DMS114 treated with DMSO at 0.1 percent for 48 hours (cell line): ENCODE data around the gene ARVCF.

Source experiments
- DNase-seq: peaks from one replicate; lab custom pipeline; 2025; ENCODE audit not compliant: unreplicated experiment; lab: John Stamatoyannopoulos, UW

Gene ARVCF

DNA sequence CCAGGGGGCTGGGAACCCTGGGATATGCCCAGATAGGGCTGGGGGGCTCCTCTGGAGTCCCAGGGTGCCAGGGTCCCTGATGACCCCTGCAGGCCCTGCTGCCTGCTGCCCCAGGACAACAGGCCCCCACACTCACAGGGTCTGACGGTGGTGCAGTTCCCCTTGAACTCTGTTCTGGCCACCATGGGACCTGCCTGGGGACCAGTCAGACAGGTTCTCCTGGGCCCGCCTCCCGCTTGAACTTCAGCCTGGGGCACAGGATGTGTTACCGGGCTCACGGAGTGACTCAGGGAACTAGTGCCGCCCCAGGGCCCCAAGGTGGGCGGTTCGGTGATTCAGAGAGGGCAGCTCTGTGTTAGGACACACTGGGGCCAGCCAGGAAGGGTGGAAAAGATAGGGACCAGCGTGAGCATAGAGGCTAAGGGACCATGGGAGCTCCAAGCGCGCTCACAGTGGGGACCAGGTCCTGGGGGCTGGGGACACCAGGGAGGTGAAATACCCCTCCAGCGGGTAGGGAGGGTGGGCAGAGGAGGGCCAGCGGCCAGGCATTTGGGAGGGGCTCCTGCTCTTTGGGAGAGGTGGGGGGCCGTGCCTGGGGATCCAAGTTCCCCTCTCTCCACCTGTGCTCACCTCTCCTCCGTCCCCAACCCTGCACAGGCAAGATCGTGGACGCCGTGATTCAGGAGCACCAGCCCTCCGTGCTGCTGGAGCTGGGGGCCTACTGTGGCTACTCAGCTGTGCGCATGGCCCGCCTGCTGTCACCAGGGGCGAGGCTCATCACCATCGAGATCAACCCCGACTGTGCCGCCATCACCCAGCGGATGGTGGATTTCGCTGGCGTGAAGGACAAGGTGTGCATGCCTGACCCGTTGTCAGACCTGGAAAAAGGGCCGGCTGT is 53.5 kb downstream of the ARVCF start:
- DNase-seq = no peak

DNA sequence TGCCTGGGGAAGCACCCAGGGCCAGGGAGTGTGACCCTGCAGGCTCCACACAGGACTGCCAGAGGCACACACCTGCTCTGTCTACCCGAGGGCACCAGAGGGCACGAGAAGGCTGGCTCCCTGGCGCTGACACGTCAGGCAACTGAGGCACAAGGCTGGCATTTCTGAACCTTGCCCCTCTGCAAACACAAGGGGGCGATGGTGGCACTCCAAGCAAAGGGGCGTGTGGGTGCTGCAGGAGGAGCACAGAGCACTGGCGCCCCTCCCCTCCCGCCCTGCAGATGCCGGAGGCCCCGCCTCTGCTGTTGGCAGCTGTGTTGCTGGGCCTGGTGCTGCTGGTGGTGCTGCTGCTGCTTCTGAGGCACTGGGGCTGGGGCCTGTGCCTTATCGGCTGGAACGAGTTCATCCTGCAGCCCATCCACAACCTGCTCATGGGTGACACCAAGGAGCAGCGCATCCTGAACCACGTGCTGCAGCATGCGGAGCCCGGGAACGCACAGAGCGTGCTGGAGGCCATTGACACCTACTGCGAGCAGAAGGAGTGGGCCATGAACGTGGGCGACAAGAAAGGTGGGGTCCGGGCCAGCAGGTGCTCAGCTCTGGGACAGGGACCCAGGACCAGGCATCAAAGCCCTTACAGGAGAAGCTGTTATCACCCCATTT is 54.2 kb downstream of the ARVCF start:
- peak; percentile 12 for DNase-seq

DNA sequence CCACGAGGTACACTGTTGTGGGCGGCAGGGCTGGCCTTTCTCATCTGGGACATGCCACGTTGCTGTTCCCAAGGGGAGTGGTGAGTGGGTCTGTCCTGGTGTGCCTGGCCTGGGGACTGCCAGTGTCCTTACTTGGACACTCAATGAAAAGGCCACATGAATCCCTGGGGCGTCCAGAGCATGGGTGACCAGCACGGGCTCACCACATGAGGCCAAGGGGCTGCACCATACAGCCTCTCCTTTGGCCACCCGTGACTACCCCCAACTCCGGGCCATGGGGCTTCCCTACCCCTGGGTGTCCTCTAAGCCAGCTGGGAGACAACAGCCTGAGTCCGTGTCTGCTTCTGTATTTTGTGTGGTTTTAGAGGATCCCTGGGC is 54.8 kb downstream of the ARVCF start:
- DNase-seq = no peak

DNA sequence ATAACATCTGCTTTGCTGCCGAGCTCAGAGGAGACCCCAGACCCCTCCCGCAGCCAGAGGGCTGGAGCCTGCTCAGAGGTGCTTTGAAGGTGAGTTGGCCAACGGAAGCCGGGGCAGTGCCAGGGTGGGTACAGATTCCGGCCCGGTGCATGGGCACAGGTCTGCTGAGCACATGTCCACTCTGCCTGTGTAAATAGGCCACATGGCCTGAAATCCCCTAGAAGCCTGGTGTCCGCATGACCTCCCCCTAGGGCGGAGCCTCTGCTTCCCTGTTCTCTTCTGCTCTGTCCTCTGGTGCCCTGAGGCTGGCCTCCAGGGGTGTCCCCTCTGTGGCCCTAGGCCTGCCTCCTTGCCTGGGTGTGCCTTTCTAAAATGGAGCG is 55.4 kb downstream of the ARVCF start:
- DNase-seq = no peak

DNA sequence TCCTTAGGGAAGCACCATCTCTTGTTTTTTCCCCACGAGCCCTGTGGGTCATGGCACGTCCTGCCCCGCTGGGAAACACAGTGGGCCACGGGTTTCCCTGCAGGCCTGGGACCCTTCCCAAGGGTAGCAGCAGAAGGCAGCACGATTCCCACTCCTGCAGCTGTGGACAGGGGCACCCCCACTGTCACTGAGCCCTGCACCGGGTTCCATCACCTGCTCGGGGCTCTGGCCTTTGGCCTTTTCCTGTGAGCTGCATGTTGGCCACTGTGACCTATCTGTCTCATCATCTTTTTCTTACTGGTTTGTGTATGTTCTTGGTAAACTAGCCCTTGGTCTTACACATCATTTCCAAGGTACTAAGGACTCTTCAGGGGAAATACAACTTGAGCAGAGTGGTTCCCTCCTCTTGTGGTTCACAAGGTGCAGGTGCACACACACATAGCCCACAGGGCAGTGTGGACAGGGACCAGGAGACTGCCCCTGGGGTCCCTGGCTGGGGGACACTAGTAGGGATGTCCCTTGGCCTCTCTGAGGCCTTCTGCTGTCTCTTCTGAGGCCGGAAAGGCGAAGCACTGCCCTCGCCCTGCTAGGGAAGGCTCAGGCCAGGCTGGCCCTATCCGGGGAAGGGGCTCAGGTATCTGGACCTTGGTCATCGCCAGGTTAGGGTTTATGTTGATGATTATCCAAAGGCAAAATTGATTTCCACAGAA is 56.0 kb downstream of the ARVCF start:
- DNase-seq = no peak

DNA sequence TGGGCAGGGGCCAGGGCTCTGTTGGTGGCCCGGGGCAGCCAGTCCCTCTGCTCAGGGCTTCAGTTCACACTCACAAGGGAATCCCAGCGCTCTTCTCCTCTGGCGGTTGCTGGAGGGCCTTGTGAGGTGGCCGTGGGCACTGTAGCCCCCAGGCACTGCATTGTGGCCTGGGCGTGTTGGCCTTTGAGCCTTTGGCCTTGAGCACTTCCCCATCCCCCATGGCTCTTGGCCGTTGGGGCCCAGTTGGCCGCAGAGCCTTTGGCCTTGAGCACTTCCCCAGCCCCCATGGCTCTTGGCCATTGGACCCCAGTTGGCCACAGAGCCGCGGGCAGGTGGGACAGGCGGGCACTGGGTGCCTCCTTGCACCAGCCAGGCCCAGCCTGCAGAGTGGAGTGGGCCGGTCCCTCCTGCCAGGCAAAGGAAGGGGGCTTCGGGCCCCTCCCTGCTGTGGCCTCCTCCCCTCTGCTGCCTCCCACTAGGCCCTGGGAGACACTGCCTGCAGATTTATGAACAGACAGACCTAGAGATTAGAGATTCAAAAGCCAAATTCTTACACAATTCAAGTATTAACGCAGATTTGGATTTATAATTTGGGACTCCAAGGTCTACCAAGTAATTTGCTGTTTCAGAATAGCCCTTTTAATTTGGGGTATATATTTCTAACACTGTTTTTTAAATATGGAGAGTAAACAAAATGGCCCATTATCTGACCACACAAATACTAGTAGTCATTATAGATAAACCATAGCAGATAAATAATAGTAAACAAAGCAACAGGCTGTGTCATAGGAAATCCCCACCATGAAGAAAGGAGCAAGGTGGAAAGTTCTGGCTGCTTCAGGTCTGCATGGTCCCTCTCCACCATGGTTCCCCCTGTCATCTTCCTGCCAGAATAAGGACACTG is 56.8 kb downstream of the ARVCF start:
- DNase-seq = no peak

DNA sequence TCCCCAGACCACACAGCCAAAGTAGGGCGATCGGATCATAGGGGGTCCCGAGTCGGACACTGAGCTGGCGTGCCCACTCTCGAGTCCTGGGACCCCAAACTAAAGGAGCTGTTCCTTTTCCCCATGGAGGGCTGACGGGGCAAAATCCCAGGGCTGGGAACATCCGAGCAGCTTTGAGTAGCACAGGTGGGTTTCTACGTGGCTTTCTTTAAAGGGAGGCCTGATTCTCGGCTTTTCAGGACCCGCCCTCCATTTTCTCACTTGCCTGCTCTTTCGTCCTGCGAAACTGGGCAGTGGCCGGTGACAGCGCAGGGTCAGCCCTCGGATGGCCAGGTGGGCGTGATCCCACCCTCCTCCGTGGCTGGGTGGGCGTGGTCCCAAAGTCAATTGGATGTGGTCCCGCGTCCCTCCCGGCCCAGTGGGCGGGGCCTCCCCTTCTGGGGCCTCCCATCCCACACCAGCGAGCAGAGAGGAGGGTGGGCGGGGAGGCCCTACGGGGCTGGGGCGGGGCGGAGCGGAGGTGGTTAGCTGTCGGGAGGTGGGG is 57.5 kb downstream of the ARVCF start:
- no peak for DNase-seq

DNA sequence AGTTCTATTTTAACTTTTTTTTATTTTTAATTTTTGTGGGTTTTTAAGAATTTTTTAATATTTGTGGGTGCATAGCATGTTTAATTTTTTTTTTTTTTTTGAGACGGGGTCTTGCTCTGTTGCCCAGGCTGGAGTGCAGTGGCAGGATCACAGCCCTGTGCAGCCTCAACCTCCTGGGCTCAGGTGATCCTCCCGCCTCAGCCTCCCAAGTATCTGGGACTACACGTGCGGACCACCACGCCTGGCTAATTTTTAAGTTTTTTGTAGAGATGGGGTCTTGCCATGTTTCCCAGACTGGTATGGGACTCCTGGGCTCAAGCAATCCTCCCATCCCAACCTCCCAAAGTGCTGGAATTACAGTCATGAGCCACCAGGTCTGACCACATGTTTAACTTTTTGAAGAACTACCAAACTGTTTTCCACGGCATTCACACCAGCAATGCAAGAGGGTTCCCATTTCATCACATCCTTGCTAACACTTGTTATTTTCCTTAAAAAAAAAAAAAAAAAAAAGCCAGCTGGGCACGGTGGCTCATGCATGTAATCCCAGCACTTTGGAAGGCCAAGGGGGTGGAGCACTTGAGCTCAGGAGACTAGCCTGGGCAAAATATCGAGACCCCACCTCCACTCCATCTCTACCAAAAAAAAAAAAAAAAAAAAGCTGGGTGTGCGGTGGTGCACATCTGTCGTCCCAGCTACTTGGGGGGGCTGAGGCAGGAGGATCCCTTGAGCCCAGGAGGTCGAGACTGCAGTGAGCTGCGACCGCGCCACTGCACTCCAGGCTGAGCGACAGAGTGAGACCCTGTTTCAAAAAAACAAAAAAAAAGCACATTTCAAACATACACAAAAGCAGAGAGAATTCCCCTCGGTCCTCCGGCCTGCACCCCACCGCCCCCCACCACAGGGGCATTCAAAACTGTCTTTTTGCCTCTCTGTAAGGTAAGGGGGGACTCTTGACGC is 58.3 kb downstream of the ARVCF start:
- DNase-seq = no peak

DNA sequence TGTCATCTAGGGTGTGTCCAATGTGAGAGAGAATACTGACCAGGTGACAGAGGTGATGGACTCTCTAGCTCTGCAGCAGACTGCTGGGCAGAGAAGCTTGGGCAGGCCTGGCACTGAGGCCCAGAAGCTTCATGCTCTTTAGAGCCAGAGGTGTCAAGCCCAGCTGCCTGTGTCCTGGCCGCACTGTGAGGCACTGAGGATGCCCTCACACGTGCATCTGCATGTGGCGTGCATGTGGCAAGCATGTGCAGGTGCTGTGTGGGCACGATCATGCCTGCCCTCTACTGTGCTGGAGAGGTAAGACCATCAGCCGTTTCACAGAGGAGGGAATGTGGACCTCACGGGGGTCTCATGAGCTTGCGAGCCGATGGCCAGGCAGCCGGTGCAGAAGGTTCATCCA is 59.2 kb downstream of the ARVCF start:
- DNase-seq = no peak

DNA sequence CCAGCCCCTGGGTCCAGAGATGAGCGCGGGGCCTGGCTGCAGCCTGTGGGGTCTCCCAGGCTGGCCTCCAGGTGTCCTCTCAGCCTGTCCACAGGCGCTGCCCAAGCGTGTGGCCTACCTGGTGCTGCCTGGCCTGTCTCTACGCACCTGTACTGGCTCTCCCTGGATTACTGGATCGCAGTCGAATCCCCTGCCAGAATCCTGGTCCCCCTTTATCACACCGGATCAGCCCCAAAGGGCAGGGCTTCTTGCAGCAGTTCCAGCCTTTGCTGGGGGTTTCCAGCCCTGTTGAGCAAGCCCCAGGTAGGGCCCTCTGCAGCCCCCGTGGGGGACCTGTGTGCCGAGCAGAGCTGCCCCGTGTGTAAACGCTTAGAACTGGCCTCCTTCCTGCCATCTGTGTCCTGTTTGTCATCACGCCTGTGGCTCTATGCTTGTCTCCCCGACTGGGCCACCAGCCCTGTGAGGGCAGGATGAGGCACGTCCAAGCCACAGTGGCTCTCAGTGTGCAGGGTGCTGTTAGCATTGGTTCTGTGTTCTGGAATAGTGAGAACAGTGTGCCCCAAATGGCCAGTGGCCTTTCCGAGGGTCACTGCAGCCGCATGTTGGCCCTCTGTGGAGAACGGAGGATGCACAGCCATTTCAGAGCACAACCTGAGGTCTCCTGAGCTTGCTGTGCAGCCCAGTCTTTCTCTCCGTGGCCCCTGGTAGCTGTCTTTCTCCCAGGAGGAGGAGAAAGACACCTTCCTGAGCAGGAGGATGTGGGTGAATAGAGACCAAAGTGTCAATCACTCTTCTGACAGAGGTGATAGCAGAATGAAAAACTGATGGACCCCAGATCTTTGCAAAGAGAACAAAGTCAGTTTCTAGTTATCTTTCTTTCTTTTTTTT is 61.1 kb downstream of the ARVCF start:
- DNase-seq = no peak

DNA sequence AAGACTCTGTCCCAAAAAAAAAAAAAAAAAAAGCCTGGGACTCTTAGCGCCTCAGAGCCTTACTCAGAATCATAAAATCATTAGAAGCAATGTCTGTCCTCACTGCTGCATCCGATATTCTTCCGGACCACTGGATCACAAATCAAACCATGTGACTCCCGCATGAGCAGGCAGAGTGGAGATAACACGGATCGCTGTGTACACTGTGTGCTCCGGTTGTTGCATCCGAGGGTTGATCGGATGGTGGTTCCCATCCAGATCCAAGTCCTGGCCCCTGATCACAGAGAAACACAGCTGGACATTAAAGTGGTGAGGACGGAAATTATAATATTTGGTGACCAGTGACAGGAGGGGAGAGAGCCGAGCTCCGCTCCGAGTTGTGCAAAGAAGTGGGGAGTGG is 65.3 kb downstream of the ARVCF start:
- no peak for DNase-seq

DNA sequence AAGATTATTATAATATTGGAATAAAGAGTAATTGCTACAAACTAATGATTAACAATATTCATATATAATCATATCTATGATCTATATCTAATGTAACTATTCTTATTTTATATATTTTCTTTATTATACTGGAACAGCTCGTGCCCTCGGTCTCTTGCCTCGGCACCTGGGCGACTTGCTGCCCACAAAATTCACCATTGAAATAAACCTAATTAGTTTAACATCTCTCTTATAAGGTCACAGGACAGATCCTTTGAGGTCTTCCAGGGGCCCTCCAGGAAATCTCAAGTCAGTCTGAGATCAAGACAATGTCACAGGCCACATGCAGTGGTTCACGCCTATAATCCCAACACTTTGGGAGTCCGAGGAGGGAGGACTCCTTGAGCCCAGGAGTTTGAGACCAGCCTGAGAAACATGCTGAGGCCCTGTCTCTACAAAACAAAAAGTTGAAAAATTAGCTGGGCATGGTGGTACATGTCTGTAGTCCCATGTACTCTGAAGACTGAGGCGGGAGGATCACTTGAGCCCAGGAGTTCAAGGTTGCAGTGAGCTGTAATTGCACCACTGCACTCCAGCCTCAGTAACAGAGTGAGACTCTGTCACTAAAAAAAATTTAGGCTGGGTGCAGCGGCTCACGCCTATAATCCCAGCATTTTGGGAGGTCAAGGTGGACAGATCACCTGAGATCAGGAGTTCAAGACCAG is 68.4 kb downstream of the ARVCF start:
- DNase-seq = no peak

DNA sequence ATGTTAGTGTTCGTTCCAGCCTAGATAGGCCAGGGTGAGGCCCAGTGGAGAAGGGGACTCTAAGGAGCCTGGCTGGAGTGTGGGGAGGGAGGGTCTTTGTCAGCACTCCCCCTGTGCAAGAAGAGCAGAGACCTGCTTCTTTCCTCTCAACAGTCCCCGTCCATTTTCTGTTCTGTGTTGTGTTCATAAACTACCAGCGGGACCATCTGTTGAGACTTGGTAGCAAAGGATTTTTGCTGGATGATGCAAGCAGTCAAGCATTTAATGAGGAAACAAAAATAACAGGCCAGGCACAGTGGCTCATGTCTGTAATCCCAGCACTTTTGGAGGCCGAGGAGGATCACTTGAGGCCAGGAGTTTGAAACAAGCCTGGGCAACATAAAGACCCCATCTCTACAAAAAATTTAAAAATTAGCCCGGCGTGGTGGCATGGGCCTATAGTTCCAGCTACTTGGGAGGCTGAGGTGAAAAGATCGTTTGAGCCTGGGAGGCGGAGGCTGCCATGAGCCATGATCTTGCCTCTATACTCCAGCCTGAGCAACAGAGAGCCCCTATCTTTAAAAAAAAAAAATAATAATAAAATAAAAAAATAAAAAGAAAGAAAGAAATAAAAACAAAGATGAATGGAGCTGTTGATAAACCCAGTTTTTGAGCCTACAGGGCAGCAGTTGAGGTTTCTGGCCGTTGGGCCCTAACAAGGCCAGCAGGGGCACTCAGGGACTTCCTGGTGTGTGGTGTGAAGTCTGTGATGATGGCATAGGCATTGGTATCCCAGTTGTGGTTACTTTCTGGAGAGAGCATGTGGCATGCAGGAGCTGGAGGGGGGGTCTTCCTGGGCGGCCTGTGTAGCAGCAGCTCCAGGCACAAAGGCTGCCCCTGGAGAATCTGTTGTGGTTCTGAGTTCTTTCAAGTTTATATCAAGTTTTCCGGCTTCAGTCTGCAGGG is 73.3 kb downstream of the ARVCF start:
- DNase-seq = peak; percentile 10

DNA sequence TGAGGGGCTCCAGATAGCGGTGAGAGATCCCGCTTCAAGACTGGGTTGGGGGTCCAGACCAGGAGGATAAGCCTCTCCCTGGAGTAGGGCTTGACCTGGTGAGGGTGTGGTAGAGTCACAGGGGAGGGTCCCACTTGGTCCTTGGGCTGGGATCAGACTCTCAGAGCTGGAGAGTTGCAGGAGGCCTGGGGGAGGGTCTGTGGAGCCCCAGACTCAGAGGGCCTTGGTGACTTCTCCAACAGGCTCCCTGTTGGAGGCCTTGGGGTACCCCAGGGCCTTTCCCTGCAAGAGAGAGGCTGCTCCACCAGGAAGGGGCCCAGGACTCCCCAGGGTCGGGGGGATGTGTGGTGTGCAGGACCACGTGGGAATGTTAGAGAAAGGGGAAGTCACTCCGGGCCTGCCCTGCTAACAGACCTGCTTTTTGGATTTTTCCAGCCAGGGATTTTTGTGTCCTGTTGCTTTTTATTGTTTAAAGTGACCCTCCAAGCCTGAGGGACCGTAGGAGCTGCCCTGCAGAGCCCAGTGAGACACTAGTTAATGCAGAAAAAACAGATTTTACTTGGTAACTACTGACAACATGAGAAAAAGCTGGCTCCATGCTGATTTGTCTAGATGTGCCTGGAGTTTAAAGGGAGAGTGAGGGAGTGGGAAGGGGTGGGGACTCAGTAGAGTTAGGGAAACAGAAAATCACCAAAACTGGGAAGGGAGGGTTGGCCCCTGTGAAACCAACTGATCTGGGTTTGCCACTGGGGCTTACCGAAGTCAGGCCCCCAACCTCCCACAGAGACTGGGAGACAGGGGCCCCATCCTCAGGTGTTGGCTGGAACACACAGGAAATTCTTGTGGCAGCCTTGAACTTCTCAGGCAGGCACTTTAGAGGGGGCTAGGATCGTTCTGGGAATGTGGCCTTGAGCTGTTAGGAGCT is 74.2 kb downstream of the ARVCF start:
- peak; percentile 31 for DNase-seq

DNA sequence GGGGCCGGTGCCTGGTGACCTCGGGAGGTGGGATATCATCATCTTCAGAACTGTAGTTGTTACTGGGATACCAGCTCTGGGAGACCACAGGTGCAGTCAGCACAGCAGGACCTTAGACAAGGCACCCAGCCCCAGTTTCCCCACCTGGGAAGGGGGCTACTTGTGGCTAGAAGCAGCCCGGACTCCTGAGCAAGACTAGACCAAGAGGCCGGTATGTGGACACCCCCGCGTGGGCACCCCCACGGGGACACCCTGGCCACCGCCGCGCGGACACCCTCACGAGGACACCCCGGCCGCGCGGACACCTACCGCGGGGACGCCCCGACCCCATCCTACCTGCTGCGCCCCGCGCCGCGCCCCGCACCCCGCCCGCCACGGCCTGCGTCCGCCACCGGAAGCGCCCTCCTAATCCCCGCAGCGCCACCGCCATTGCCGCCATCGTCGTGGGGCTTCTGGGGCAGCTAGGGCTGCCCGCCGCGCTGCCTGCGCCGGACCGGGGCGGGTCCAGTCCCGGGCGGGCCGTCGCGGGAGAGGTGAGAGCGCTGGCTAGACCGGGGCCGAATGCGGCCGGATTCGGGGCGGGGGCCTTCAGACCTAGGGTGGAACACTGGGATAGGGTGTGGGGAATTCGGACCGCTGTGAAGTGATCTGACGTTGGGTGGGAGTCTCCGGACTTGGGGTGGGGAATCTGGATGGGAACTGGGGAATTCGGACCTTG is 75.1 kb downstream of the ARVCF start, which contains the start of the genes COMT and TXNRD2:
Gene COMT, plus strand, starts transcription at position 408 of the 718 bp plus-strand sequence. CDS start 20,755 bp downstream, outside the sequence.
Gene TXNRD2, minus strand, starts transcription at position 454 of the 718 bp plus-strand sequence. Its CDS starts 15 bp downstream, at position 439.
- DNase-seq = no peak
